Esophagus squamous epithelium (tissue), 4 donors: ENCODE data around the gene P3R3URF.

Experiments used
- POLR2A ChIP-seq, 4 donors: fragments of 450-650 bp; IDR thresholded peaks; one replicate each; pipeline ENCODE4 v1.6.1; 2017; ENCODE audit warnings: antibody characterized with exemption in 4 of 4, mild to moderate bottlenecking in 4 of 4, moderate library complexity in 3 of 4
- TF ChIP-seq, protein P1 (sequence below), 6 experiments: fragments of 450-650 bp in 4 of 6; fragments of 200-600 bp in 2 of 6; sonication (generic) in 2 of 6; IDR thresholded peaks; one replicate each; pipeline ENCODE4 v1.5.1; 2016 to 2019; ENCODE audit warnings: antibody characterized with exemption in 6 of 6, mild to moderate bottlenecking in 4 of 6, moderate library complexity in 4 of 6

DNA sequence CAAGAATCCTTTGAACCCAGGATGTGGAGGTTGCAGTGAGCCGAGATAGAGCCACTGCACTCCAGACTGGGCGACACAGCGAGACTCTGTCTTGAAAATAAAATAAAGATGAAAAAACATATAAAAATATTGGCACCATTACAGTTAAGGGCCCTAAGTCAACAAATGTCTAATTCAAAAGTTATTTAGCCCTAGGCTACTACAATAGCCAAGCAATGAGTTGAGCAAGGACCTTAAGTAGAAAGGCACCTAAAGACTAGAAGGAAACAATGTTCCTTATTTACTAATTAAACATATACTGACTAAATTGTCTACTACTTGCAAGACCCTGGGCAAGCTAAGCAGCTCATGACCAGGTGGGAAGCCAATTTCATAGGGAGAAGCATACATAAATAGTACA is 47.9 kb downstream of the P3R3URF start:
- TF ChIP-seq, protein P1, sequence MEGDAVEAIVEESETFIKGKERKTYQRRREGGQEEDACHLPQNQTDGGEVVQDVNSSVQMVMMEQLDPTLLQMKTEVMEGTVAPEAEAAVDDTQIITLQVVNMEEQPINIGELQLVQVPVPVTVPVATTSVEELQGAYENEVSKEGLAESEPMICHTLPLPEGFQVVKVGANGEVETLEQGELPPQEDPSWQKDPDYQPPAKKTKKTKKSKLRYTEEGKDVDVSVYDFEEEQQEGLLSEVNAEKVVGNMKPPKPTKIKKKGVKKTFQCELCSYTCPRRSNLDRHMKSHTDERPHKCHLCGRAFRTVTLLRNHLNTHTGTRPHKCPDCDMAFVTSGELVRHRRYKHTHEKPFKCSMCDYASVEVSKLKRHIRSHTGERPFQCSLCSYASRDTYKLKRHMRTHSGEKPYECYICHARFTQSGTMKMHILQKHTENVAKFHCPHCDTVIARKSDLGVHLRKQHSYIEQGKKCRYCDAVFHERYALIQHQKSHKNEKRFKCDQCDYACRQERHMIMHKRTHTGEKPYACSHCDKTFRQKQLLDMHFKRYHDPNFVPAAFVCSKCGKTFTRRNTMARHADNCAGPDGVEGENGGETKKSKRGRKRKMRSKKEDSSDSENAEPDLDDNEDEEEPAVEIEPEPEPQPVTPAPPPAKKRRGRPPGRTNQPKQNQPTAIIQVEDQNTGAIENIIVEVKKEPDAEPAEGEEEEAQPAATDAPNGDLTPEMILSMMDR (IDR thresholded peaks at IDR 0.05), result no peak
- no peak for TF ChIP-seq POLR2A (IDR thresholded peaks at IDR 0.05)
